22Rv1 (cell line): ENCODE results near the gene OLR1.

Source experiments
- H3K27ac ChIP-seq: fragments of 450-650 bp; 2 replicates; pipeline ENCODE4 v1.5.1; 2017
- CTCF ChIP-seq: fragments of 450-650 bp; IDR thresholded peaks from 2 replicates; pipeline ENCODE4 v1.5.1; 2017; ENCODE audit warnings: mild to moderate bottlenecking
- ZFX ChIP-seq: fragments of 450-650 bp; IDR thresholded peaks from 2 replicates; pipeline ENCODE4 v1.6.1; 2017; ENCODE audit warnings: antibody characterized with exemption, borderline replicate concordance

OLR1 gene

DNA sequence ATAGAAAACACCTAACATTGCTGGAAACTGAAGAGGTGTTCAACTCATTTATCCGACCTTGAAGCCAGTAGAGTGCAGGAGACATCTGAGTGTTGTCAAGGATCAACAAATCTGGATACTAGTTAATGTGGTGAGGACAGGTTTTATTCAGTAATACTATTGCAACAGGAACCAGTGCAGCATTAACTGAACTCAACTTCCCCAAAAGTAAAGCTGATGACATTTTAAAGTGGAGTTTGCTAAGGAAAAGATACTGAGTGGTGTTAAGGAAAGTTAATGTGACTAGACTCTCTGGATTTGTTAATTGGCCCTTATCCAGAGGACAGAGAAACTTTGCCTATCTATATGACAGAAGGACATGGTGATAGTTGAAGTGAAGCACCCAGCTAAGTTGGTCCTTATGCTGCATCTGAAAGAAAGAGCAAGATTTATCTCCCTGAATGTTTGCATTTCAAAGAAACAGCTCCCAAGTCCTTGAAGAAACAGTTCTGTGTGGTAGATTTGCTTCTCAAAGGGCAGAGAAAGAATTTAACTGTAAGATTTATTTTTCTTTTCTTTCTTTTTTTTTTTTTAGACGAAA is 40.7 kb downstream of the OLR1 start:
- H3K27ac ChIP-seq: no peak overlapping the region
- TF ChIP-seq CTCF (no peak), ZFX (no peak)

- H3K27ac ChIP-seq: no peak within 1 kb of the TSS
- TF ChIP-seq CTCF: no peak
- no peak for TF ChIP-seq ZFX
Observed at GRCh38 chr12:10130042-10130441, 41.9 kb downstream of the OLR1 start, which contains the start of gene CLEC7A. Gene CLEC7A, minus strand, starts transcription at chr12:10130199. Its CDS starts 117 bp downstream, at chr12:10130082.

DNA sequence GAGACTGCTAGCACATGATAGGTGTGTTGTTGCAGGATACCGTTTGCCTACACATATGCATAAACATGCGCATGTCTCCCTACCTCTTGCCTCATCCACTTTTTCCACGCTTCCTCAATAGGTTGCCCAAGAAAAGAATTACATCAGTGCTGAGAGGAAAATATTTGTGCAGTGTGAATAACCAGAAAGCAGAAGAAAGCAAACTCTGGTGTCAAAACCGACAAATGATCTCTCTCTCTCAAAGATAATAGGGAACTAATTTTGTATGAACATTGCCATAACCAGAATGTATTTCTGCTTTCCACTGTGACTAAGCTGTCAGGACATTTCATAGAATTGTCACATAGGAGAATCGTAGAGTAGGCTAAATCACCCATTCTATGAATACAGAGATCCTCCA is 43.2 kb downstream of the OLR1 start:
- no peak for TF ChIP-seq CTCF
- no peak for TF ChIP-seq ZFX
- no peak overlapping the region for H3K27ac ChIP-seq

- H3K27ac ChIP-seq: no peak overlapping the region
- TF ChIP-seq CTCF (no peak), ZFX (no peak)
Observed at GRCh38 chr12:10126413-10126812, 45.5 kb downstream of the OLR1 start.

DNA sequence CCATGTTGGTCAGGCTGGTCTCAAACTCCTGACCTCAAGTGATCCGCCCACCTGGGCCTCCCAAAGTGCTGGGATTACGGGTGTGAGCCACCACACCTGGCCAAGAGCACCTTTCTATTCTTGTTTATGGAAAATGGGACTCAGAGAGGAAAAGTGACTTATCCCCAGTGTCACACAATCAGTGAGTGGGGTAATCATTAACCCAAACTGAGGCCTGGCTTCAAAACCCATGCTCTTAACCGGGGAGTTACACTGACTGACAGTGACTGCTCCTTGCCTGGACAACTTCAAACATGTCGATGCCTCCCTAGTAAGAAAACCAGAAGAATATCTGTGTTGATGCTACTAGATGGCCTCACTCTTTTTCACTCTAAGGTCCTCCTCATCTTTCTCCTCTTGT is 49.2 kb downstream of the OLR1 start:
- no peak for TF ChIP-seq CTCF
- TF ChIP-seq ZFX: no peak
- no peak overlapping the region for H3K27ac ChIP-seq

DNA sequence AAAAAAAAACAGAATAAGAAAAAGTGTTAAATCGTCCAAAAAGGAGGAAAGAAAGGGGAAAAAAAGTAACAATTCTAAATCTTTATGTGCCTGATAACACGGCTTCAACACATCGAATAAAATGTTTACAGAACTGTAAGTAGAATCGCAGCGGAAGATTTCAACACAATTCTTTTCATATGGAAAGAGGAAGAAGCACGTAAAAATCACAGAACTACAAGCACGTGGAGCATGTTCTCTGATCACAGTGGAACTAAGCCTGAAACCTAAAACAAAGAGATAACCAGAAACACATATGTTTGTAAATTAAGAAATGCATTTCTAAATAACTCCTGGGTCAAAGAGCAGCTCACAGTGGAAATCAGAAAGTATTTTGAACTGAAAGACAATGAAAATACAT is 50.7 kb downstream of the OLR1 start:
- no peak overlapping the region for H3K27ac ChIP-seq
- no peak for TF ChIP-seq CTCF
- TF ChIP-seq ZFX: no peak

DNA sequence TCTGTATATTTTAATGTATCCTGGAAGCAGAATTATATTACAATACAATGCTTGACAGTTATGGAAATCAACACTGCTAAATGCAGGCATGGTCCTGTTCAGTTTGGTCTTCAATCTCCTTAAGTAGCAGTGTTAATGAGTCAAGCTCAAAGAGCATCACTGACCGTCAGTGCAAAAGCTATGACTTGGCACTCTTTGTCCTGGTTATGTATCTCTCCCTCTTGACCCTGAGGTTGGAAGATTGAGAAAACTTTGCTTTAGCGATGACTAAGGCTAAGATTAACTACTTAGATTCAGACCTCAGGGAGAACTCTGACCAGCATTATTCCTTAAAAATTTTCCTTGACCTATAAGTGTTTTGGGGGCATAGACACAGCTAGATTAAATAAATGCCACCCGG is 52.9 kb downstream of the OLR1 start:
- no peak for TF ChIP-seq CTCF
- no peak for TF ChIP-seq ZFX

More for the DNA sequence above, 52.9 kb downstream of the OLR1 start:
- no peak overlapping the region for H3K27ac ChIP-seq
